HG03575 (cell line): ENCODE results near the gene PHF23.

Experiments used
- ATAC-seq: cut with Tn5 transposase; IDR thresholded peaks from one replicate; pipeline ENCODE4 v1.9.1; 2021; ENCODE audit not compliant: unreplicated experiment, insufficient number of reproducible peaks, low FRiP score; ENCODE audit errors: extremely low read depth

The PHF23 gene

DNA sequence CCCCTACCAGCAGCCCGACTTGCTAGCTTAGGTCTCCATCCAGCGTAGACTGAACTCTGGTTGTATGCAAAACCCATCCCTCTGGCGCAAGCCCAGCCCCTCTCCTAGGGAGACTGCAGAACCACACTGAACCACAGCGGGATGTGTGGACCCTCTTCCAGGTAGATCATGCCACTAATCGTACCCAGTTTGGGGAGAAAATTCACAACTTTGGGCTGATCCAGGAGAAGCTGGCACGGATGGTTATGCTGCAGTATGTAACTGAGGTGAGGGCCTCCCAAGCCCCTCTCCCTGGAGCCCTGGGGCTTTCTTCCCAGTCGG lies 16.3 kb downstream of the PHF23 start:
- no peak for ATAC-seq

DNA sequence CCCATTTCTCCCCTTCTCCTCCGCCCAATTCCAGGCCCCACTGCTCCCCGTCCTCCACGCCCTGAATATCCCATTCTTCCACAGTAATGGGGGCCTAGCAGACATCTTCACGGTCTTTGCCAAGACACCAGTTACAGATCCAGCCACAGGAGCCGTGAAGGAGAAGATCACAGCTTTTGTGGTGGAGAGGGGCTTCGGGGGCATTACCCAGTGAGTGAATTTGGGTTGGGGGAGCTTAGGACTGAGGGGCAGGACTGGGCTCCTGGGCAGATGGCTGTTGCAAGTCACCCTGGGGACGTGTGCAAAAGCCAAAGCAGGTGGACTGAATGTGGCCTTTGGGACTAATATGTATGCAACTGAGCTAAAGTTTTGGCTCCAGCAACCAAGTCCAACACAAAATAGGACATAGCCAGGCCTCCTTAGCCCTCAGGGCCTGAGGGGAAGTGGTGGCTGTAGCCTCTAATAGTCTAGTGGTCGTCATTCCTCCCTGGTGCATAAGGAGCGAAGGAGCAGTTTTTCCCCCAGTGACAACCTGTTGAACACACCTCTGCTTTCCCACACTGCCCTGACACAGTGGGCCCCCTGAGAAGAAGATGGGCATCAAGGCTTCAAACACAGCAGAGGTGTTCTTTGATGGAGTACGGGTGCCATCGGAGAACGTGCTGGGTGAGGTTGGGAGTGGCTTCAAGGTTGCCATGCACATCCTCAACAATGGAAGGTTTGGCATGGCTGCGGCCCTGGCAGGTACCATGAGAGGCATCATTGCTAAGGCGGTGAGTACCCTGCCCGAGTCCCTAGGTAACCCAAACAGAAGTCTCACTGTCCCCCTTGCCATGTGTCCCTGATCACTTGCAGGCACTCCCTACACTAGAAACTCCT lies 16.9 kb downstream of the PHF23 start:
- ATAC-seq, result no peak

DNA sequence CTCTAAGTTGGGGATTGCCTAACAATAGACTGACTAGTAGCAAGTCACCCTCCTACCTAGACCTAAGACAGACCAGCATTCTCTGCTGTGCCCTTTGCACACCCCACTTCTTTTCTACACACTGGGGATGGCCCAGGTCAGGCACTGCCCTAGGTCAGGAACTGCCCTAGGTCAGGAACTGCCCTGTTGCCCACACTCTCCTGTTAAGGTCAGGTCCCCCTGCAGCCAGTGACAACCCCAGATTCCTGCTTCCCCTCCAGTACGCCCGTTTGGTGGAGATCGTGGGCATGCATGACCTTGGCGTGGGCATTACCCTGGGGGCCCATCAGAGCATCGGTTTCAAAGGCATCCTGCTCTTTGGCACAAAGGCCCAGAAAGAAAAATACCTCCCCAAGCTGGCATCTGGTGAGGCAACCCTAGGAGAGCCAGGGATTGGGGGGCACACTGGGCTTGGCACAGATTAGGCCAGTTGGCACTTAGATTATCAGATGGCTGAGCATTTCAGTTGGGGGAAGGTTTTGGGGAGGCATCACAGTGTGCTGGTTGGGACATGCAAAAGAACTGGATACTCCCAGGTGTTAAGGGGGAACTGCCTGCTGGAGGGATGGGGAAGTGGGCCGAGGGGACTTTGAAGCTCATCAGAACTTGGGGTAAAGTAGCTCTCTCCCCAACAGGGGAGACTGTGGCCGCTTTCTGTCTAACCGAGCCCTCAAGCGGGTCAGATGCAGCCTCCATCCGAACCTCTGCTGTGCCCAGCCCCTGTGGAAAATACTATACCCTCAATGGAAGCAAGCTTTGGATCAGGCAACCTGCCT lies 17.8 kb downstream of the PHF23 start:
- no peak for ATAC-seq

DNA sequence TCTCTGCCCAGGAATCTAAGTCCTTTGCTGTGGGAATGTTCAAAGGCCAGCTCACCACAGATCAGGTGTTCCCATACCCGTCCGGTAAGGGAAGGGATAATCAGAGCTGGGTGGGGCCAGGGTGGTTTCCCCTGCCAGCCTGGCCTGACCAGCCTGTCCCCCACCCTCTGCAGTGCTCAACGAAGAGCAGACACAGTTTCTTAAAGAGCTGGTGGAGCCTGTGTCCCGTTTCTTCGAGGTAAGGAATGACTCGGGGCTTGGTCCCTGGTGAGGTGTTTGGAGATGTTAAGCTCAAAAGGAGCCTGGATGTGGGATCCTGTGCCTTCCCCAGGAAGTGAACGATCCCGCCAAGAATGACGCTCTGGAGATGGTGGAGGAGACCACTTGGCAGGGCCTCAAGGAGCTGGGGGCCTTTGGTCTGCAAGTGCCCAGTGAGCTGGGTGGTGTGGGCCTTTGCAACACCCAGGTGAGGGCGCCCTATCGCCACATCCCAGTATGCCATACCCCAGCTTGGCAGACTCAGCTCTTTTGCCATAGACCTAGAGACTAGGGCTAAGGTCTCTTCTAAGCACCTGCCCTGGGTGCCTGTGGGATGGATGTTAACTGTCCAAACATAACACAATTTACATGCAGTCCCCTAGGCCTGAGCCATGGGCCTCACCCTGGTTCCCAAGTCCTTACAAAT lies 18.5 kb downstream of the PHF23 start:
- no peak for ATAC-seq

DNA sequence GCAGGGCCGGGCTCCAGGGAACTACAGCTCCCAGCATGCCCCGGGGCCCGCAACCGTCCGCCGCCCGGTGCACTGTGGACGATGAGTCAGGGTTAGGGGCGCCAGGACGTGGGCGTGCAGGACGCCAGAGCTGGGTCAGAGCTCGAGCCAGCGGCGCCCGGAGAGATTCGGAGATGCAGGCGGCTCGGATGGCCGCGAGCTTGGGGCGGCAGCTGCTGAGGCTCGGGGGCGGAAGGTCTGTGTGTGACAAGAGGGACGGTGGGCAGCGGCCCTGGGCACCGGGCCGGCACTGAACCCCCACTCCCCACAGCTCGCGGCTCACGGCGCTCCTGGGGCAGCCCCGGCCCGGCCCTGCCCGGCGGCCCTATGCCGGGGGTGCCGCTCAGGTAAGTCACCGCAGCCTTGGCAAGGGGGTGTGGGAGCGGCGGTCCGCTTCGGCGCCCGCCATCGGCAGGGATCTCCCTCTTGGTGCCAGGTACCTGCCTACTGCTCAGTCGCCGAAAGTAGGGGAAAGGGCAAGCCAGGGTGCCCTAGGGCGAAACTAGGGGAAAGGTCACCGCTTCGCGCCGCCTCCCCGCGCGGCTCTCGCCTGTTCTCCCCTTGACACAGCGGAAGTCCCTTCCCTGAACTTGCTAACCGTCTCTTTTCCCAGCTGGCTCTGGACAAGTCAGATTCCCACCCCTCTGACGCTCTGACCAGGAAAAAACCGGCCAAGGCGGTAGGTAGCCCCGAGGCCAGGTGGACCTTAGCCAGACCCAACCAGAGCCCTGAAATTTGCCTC lies 19.3 kb downstream of the PHF23 start, which contains the start of the genes ACADVL and DLG4:
Gene ACADVL, plus strand, starts transcription at position 127 of the 781 bp plus-strand sequence. Its CDS starts 47 bp downstream, at position 174.
Gene DLG4, minus strand, starts transcription at position 25 of the 781 bp plus-strand sequence.
- ATAC-seq, result no peak

DNA sequence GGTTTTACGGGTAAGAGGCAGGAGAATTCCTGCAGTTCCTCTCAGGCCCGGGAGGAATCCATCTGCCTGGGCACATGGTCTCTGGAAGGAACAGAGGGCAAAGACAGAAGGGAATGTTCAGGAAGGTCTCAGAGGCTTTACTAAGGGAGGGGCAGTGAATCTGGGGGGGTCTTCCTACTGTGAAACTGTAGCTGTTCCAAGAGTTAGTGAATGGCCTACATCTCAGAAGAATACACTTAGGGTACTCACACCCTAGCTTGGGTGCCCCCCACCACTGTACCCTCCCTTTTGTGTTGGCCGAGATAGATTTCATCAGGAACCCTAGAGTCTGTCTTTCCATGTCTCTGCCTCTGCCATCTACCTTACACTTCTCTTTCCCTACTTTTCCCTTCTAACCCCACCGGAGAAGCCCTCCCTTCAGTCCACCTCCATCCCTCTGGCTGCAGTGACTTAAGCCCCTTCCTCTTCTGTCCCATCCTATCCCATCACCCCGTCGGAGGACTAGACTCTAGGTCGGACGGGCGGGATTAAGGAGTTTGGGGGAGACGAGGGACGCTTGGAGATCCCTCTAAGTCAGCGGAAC lies 19.9 kb downstream of the PHF23 start:
- no peak for ATAC-seq

DNA sequence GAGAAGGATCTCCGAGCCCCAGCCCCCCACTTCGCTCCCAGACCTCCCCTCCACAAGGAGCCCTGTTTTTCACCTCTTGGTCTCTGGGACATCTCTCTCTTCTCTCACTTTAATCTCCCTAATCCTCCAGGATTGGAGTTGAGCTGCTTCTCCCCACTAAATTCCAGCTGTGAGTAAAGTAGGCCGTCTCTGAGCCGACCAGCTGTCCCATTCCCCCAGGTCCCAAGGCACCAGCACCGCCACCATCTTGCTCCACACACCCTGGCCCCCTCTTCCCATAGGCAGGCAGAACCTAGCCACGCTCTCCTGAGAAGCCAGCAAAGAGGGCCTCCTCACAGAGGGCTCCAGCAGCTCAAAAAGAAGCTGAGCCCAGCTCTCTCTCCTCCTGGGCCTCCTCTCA lies 20.5 kb downstream of the PHF23 start:
- ATAC-seq, result no peak

DNA sequence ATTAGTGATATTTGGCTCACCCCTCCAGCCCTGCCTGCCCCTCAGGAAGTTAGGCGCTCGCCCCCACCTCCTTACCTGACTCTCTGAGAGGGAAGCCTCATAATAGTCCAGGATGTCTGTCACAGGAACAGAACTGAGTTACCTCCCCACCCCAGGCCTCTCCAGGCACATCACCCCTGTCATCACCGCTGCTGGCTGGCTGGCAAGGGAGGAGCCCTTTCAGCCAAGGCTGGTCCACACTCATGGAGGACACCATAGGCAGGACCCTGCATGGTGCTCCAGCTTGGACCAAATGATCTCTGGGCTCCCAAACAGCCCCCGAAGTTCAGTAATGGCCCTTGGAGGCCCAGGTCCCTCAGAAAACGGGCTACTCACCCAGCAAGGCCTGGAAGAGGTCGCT lies 21.1 kb downstream of the PHF23 start:
- ATAC-seq, result no peak

DNA sequence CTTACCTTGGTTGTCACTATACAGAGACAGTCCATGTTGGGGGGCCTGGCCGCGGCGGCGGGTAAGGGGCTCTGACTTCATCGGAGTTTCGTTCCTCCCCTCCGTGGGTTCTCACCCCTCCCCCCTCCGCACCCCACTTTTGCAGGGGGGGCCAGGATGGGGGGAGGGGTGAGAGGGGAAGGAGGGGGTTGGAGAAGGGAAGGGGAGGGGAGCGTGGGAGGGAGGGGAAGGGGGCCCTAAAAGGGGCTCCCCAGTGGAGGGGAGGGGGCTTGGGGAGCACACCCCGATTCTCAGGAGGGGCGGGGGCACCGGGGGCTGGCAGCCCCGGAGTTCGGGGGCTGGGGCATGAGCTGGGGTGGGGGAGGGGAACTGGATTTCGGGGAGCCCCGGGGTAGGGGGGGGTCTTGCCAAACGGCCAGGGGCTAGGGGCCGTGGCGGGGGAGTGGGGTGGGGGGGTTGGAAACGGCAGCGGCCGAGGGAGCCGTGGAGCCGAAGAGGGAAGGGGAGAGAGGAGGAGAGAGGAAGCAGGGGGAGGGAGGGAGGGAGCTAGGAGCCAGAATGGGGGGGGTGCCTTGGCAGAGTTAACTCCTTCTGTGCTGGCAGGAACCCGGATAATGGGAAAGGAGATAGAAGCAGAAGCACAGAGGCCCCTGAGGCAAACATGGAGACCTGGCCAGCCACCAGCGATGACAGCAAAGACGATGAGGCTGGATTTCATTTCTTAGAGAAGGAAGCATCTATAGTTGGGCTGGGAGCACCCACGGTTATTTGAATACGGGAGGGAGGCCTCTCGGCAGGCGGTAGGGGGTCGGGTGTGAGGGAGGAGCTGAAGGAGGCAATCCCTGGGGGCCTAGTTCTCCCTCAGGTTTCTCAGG lies 21.9 kb downstream of the PHF23 start:
- ATAC-seq, result no peak

DNA sequence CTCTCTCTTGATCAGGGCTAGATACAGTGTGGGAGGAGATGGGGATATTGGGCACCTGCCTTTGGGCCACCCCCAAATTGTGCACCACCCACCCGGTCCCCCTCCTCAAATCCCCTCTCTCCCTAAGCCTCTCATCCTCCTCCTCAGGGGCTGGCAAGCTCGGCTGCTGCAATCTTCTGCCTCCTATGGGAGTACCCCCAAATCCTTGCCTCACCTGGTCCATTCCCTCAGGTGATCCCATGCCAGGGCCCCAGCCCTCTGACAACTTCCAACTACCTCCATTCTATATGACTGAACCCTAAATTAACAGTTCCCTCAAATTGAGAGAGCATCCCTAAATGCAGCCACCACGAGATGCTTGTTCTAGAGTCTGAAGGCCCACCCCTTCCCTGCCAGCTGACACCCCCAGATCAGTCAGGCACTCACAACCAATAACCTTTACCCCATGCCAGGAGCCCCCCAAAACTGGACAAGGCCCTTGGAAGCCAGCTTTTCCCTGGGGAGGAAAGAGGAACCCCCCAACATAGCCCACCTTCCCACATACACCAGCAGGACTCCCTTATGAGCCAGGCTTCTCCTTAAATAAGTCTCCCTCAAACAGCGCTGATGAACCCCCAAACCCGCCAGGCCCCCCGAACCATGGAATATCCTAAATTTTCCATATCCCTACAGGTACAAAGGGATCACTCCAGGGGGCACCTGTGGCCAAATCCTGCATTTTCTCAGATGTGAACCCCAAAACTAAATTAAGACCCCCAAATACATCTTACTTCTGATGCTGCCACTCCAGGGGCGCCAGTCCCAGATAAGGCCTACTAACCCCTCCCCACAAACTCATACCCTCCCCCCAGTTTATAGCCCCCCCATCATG lies 22.8 kb downstream of the PHF23 start:
- ATAC-seq, result no peak

DNA sequence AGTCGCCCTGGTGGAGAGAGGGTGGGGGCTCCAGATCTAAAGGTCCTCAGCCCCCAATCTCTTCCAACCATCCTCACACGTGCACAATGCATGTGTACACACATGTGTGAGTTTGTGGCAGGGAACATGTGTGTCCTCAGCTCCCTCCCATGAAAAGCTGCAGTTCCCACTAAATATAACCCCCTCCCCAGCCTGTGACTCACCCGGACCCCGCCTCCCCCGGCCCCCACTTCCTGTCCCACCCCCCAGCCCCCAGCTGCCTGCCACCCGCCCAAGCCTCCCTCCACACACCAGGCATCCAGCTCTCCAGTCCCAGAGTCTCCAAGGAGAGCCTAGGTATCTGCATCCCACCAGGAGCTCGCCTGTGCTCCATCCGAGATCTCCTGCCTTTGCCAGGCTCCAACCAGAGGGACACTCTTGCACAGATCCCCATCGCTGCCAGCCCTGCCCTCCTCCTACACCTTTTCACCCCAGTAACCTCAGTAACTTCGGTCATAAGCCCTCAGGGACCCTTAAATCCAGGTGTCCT lies 23.5 kb downstream of the PHF23 start:
- ATAC-seq, result no peak

DNA sequence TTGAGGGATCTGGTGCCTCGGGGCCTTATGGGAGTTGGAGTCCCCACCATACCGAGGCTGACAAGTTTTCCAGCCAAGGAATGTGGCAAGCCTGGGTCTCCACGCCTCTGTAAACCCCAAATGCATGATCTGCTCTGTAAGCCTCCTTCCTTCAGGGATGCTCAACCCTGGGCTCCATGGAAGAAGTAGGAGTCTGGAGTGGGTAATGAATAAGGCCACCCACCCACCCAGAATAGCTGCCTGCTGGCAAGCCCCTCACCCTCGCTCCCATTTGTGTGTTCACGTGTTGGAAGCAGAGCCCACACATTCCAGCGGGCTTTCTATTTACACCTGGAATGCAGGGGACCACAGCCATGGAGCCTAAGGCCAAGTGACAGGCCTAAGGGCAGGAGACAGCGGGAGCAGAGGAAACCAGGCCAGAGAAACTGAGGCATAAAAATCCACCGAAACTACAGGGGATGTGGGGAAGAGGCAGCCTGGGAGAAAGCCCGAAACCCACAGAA lies 24.1 kb downstream of the PHF23 start:
- no peak for ATAC-seq

DNA sequence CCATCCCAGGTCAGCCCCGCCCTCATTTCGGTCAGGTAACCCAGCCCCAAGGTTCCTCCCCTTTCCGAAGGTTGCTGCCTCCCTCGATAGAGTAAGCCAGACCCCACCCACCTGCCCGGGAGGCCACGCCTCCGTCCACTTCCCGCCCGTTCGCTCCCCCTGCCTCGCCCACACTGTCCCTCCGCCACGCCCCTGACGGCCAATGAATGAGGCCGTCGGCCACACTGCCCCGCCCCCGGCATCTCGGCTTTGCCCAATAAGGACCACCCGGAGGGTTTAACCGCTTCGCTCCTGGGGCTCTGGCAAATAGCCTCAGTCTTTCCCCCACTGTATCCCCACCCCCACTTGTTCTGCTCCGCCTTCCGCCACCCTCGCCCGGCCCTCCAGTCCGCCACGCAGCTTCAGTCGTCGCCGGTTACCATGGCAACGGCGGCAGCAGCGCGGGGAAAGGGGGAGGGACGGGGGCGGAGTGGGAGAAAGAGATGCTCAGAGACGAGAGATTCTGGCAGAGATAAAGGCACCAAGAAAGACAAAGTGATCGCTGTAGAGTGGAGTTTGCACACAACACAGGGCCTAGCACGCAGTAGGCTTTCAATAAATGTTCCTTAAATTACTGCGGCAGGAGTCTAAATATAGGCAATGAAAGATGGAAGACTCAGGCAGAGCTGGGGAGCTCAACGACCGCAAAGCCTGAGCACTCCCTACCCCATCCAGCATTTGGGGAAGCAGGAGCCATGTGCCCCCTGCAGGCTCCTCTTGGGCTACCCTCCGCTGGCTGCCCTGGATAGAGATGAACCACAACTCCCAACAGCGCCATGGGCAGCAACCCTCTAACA lies 24.7 kb downstream of the PHF23 start:
- no peak for ATAC-seq

DNA sequence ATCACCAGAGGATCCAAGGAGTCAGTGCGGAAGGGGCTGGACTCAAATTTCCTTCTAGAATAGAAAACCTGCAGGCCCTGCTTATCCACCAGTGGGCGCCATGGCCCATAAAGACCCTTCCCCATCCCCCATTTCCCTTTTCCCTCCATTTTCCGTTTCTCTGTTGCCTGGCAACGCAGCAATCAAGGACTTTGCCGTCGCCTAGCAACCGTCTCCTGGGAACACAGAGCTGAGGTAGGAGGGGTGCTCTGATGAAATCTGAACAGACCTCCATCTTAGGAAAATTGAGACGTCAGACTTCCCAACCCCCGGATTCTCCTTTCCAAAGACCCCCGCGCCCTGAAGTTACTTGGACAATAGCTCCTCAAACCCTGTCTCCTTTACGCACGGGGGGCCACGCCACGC lies 25.4 kb downstream of the PHF23 start:
- no peak for ATAC-seq

DNA sequence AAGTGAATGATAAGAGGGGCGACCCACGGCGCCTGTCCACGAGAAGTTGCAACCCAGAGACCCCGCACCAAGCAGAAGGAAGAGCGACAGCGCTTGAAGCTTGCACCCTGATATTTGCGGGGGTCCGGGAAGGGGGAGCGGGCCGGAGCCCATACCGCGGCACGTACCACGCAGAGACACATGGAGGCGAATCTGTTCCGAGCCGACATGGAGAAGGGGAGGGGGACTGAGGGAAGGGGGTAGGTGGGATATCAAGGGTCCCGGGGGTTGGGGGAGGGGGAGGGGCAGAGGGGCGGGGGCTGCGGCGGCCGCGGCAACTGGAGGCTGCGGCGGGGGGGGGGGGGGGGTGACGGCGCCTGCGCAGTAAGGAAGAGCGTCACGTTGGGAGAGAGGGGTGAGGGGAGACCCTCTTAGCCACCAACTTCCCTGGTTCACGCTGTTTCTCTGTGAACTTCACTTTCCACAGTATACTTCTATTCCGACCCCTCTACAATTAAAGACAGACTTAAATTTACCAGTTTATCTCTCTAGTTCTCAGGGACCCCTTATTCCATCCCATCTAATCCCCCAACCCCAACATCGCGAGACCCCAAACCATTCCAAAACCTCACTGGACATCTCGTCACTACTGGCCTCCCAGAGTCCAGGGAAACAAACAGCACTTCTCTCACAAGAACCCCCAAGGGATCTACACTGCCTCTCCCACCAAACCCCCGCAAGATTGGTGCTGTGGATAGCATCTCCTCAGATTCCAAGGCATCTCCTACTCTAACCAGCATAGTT lies 27.6 kb downstream of the PHF23 start:
- ATAC-seq, result no peak
